ENCODE measurements around the gene ITGAL.

DNA sequence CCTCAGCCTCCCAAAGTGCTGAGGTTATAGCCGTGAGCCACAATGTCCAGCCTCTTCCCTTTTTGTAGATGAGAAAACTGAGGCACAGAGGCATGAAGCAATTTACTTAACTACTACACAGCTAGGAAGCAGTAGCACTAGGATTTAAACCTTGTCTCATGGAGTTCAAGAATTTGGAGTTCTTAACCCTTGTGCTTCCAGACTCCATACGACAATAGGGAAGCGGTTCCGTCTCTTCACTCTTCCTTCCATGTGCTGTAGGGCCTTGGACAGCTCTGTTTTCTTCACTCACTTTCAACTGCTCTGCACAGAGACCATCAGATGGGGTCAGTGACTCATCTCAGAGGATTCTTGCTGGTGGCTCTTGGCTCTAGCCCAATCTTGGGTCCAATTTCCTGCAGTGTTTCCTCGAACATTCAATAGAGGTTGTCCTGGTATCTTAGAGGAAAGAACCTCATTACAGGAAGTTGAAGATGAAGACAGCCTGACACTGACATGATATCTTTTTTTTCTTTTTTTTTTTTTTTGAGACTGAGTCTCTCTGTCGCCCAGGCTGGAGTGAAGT, 19.3 kb downstream of the ITGAL start:
- TF ChIP-seq, protein P1, sequence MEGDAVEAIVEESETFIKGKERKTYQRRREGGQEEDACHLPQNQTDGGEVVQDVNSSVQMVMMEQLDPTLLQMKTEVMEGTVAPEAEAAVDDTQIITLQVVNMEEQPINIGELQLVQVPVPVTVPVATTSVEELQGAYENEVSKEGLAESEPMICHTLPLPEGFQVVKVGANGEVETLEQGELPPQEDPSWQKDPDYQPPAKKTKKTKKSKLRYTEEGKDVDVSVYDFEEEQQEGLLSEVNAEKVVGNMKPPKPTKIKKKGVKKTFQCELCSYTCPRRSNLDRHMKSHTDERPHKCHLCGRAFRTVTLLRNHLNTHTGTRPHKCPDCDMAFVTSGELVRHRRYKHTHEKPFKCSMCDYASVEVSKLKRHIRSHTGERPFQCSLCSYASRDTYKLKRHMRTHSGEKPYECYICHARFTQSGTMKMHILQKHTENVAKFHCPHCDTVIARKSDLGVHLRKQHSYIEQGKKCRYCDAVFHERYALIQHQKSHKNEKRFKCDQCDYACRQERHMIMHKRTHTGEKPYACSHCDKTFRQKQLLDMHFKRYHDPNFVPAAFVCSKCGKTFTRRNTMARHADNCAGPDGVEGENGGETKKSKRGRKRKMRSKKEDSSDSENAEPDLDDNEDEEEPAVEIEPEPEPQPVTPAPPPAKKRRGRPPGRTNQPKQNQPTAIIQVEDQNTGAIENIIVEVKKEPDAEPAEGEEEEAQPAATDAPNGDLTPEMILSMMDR (IDR thresholded peaks at IDR 0.05), result no peak
- TF ChIP-seq POLR2A (IDR thresholded peaks at IDR 0.05), result no peak
